SK-N-SH treated with all-trans-retinoic acid at 6 μM for 48 hours (cell line): ENCODE data around the gene LRRC8A.

Source experiments
- ATAC-seq: fragments of 200-7000 bp; cut with Tn5 transposase; 3 replicates; pipeline ENCODE4 v1.9.1; 2020; ENCODE audit warnings: mild to moderate bottlenecking, moderate library complexity
- ARNTL ChIP-seq: fragments of 450-650 bp; formaldehyde crosslinking; IDR thresholded peaks from 2 replicates; pipeline ENCODE4 v1.5.0; 2020; ENCODE audit warnings: low read depth, mild to moderate bottlenecking, moderate library complexity, borderline replicate concordance
- ESRRG ChIP-seq: fragments of 250-450 bp; sonication (Bioruptor Pico); IDR thresholded peaks from 2 replicates; pipeline ENCODE4 v1.6.1; 2021; ENCODE audit warnings: mild to moderate bottlenecking
- GLIS3 ChIP-seq: fragments of 250-450 bp; sonication (Bioruptor Pico); IDR thresholded peaks from 2 replicates; pipeline ENCODE4 v1.5.0; 2020; ENCODE audit warnings: mild to moderate bottlenecking, moderate library complexity
- ISL1 ChIP-seq: fragments of 250-450 bp; sonication (Bioruptor Pico); IDR thresholded peaks from 2 replicates; pipeline ENCODE4 v2.1.2; 2022; ENCODE audit warnings: mild to moderate bottlenecking, moderate library complexity
- PATZ1 ChIP-seq: fragments of 250-450 bp; sonication (Bioruptor Pico); IDR thresholded peaks from 2 replicates; pipeline ENCODE4 v1.8.0; 2020; ENCODE audit warnings: mild to moderate bottlenecking, moderate library complexity, borderline replicate concordance
- POU6F1 ChIP-seq: fragments of 250-450 bp; sonication (Bioruptor Pico); IDR thresholded peaks from 2 replicates; pipeline ENCODE4 v1.8.0; 2021; ENCODE audit warnings: low read depth, mild to moderate bottlenecking, moderate library complexity, borderline replicate concordance
- PPARA ChIP-seq: fragments of 250-450 bp; sonication (Bioruptor Pico); IDR thresholded peaks from 2 replicates; pipeline ENCODE4 v1.5.0; 2020; ENCODE audit warnings: mild to moderate bottlenecking, borderline replicate concordance
- RARB ChIP-seq: fragments of 250-450 bp; sonication (Bioruptor Pico); IDR thresholded peaks from 2 replicates; pipeline ENCODE4 v1.8.0; 2021; ENCODE audit warnings: mild to moderate bottlenecking, moderate library complexity
- SNAI2 ChIP-seq: fragments of 250-450 bp; sonication (Bioruptor Pico); IDR thresholded peaks from 2 replicates; pipeline ENCODE4 v1.5.0; 2020; ENCODE audit warnings: mild to moderate bottlenecking, moderate library complexity
- TCF4 ChIP-seq: fragments of 250-450 bp; sonication (Bioruptor Pico); IDR thresholded peaks from 2 replicates; pipeline ENCODE4 v1.8.0; 2021; ENCODE audit warnings: mild to moderate bottlenecking, moderate library complexity, borderline replicate concordance
- TOX ChIP-seq: fragments of 250-450 bp; sonication (Bioruptor Pico); IDR thresholded peaks from 2 replicates; pipeline ENCODE4 v1.8.0; 2021; ENCODE audit warnings: mild to moderate bottlenecking, moderate library complexity, borderline replicate concordance
- ZC3H10 ChIP-seq: fragments of 250-450 bp; sonication (Bioruptor Pico); IDR thresholded peaks from 2 replicates; pipeline ENCODE4 v1.5.1; 2021; ENCODE audit warnings: mild to moderate bottlenecking, moderate library complexity
- ZFP3 ChIP-seq: fragments of 250-450 bp; sonication (Bioruptor Pico); IDR thresholded peaks from 2 replicates; pipeline ENCODE4 v1.5.0; 2020; ENCODE audit warnings: mild to moderate bottlenecking, moderate library complexity
- ZFP30 ChIP-seq: fragments of 450-650 bp; formaldehyde crosslinking; IDR thresholded peaks from 2 replicates; pipeline ENCODE4 v1.5.0; 2022; ENCODE audit warnings: mild to moderate bottlenecking, moderate library complexity
- ZNF565 ChIP-seq: fragments of 450-650 bp; formaldehyde crosslinking; conservative IDR thresholded peaks from 2 replicates; pipeline ENCODE4 v1.5.0; 2020; ENCODE audit warnings: low read depth, mild to moderate bottlenecking, moderate library complexity
- ZNF70 ChIP-seq: fragments of 450-650 bp; formaldehyde crosslinking; IDR thresholded peaks from 2 replicates; pipeline ENCODE4 v1.5.0; 2020; ENCODE audit warnings: mild to moderate bottlenecking, moderate library complexity
- ZNF8 ChIP-seq: fragments of 450-650 bp; formaldehyde crosslinking; IDR thresholded peaks from 2 replicates; pipeline ENCODE4 v1.5.0; 2020; ENCODE audit warnings: mild to moderate bottlenecking, moderate library complexity
- TF ChIP-seq, protein P1 (sequence below): fragments of 250-450 bp; sonication (Bioruptor Pico); IDR thresholded peaks from 2 replicates; pipeline ENCODE4 v1.5.1; 2021; ENCODE audit warnings: mild to moderate bottlenecking, moderate library complexity
- TF ChIP-seq, protein P2 (sequence below): fragments of 250-450 bp; sonication (Bioruptor Pico); IDR thresholded peaks from 2 replicates; pipeline ENCODE4 v1.5.1; 2020; ENCODE audit warnings: low read depth, mild to moderate bottlenecking, moderate library complexity
- TF ChIP-seq, protein P3 (sequence below): fragments of 250-450 bp; sonication (Bioruptor Pico); IDR thresholded peaks from 2 replicates; pipeline ENCODE4 v1.5.0; 2020; ENCODE audit warnings: mild to moderate bottlenecking, moderate library complexity

The LRRC8A gene

GRCh38 chr9:128912270-128912853 lies 30.4 kb downstream of the LRRC8A start:
- ATAC-seq, result peak; percentile 58
- TF ChIP-seq ZFP3 (no peak), SNAI2 (CRISPR knock-in tag) (no peak), ZFP30 (CRISPR knock-in tag) (no peak), ISL1 (CRISPR knock-in tag) (no peak), ZNF8 (no peak), TOX (no peak), PATZ1 (no peak), POU6F1 (CRISPR knock-in tag) (no peak), ESRRG (CRISPR knock-in tag) (no peak), ZNF565 (CRISPR knock-in tag) (no peak), GLIS3 (CRISPR knock-in tag) (no peak), RARB (CRISPR knock-in tag) (no peak), TCF4 (CRISPR knock-in tag) (no peak), ARNTL (CRISPR knock-in tag) (no peak), PPARA (CRISPR knock-in tag) (no peak), ZNF70 (CRISPR knock-in tag) (no peak)
- TF ChIP-seq, protein P1, sequence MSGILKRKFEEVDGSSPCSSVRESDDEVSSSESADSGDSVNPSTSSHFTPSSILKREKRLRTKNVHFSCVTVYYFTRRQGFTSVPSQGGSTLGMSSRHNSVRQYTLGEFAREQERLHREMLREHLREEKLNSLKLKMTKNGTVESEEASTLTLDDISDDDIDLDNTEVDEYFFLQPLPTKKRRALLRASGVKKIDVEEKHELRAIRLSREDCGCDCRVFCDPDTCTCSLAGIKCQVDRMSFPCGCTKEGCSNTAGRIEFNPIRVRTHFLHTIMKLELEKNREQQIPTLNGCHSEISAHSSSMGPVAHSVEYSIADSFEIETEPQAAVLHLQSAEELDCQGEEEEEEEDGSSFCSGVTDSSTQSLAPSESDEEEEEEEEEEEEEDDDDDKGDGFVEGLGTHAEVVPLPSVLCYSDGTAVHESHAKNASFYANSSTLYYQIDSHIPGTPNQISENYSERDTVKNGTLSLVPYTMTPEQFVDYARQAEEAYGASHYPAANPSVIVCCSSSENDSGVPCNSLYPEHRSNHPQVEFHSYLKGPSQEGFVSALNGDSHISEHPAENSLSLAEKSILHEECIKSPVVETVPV (CRISPR knock-in tag), result no peak
- TF ChIP-seq, protein P2, sequence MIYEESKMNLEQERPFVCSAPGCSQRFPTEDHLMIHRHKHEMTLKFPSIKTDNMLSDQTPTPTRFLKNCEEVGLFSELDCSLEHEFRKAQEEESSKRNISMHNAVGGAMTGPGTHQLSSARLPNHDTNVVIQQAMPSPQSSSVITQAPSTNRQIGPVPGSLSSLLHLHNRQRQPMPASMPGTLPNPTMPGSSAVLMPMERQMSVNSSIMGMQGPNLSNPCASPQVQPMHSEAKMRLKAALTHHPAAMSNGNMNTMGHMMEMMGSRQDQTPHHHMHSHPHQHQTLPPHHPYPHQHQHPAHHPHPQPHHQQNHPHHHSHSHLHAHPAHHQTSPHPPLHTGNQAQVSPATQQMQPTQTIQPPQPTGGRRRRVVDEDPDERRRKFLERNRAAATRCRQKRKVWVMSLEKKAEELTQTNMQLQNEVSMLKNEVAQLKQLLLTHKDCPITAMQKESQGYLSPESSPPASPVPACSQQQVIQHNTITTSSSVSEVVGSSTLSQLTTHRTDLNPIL (CRISPR knock-in tag), result no peak
- TF ChIP-seq, protein P3, sequence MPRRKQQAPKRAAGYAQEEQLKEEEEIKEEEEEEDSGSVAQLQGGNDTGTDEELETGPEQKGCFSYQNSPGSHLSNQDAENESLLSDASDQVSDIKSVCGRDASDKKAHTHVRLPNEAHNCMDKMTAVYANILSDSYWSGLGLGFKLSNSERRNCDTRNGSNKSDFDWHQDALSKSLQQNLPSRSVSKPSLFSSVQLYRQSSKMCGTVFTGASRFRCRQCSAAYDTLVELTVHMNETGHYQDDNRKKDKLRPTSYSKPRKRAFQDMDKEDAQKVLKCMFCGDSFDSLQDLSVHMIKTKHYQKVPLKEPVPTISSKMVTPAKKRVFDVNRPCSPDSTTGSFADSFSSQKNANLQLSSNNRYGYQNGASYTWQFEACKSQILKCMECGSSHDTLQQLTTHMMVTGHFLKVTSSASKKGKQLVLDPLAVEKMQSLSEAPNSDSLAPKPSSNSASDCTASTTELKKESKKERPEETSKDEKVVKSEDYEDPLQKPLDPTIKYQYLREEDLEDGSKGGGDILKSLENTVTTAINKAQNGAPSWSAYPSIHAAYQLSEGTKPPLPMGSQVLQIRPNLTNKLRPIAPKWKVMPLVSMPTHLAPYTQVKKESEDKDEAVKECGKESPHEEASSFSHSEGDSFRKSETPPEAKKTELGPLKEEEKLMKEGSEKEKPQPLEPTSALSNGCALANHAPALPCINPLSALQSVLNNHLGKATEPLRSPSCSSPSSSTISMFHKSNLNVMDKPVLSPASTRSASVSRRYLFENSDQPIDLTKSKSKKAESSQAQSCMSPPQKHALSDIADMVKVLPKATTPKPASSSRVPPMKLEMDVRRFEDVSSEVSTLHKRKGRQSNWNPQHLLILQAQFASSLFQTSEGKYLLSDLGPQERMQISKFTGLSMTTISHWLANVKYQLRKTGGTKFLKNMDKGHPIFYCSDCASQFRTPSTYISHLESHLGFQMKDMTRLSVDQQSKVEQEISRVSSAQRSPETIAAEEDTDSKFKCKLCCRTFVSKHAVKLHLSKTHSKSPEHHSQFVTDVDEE (CRISPR knock-in tag), result no peak

DNA sequence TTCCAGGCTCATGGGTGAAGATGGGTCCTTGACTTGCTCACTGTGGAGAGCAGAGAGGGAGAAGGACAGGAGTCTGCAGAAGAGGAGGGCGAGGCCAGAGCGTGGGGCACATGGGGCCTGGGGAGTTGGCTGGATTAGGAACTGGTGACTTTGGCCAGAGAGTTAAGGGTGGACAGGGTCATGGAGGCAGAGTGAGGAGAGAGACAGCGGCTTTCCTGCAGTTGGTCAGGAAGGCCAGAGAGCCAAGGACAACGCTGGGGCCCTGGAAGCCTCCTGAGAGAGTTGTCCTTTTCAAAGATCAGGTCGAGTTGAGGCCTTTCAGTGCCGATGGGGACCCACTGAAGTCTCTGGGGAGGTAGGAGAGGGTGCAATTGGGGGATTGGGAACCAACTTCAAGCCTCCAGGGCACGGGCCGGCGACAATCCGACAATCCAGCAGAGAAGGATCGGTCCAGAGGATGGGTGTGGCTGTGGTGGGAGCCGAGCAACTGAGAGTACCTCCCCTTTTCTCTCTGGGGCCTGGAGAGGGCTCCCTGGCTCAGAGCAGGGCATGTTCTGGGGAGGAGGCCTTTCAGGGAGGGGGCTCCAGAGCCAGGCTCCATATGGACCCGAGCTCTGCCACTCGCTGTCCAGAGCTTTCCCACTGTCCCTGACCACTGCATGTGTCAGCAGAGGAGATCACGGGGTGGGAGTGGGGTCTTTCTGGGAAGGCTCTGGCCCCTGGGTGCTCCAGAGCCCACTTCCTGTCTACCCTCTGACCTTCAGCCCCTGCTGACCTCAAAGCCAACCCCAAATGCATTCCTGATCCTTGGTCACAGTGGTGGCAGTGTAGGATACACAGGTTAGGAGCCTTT lies 31.3 kb downstream of the LRRC8A start:
- no peak for ATAC-seq
- TF ChIP-seq TOX (no peak), ZNF8 (no peak), POU6F1 (CRISPR knock-in tag) (no peak), SNAI2 (CRISPR knock-in tag) (no peak), PPARA (CRISPR knock-in tag) (no peak), ZFP3 (no peak), ISL1 (CRISPR knock-in tag) (no peak), ZC3H10 (CRISPR knock-in tag) (no peak)
- TF ChIP-seq, protein P1 (CRISPR knock-in tag), result no peak
- TF ChIP-seq, protein P3 (CRISPR knock-in tag), result no peak
- TF ChIP-seq, all 23 proteins: peak for 0
